HepG2 (cell line): ENCODE data around the gene PCDHGA7. TPM values are rescaled to one million over a fixed set of nuclear protein-coding genes. Genes with fewer than 3 reads are reported as not detected.
A peak's percentile ranks its signal among the peaks of the same experiment; 100 is the strongest.

Source experiments
- ATAC-seq: fragments of 200-7000 bp; cut with Tn5 transposase; 3 replicates; pipeline ENCODE4 v1.9.1; 2020; ENCODE audit warnings: mild to moderate bottlenecking, moderate library complexity
- BruUV-seq: library from RNA; stranded (reverse); fragments of 400-500 nt; replicated peaks from 2 replicates; lab custom pipeline; 2021; lab: Mats Ljungman, UMichigan
- CTCF ChIA-PET: fragments of 300-600 bp; formaldehyde crosslinking; extraction: SDS; loops from one replicate; lab custom pipeline; 2021; ENCODE audit warnings: low total read pairs, inconsistent platforms, low intra/inter-chr PET ratio; lab: Yijun Ruan, JAX
- POLR2A ChIA-PET: fragments of 350-600 bp; sonication (Branson Sonifier 250); formaldehyde crosslinking; loops from one replicate; lab custom pipeline; 2020; ENCODE audit warnings: antibody characterized with exemption, inconsistent platforms; lab: Yijun Ruan, JAX
- DNase-seq: peaks from one replicate; pipeline ENCODE4 v3.0.0-alpha.2; 2015; ENCODE audit warnings: low spot score
- FAIRE-seq: peaks from 3 replicates; lab custom pipeline; 2011; peaks lifted over from hg19 to GRCh38; lab: Jason Lieb, UNC
- H2AFZ ChIP-seq: one replicate; pipeline ENCODE4 v1.6.1; 2011; ENCODE audit warnings: low read length, inconsistent platforms
- H3K27ac ChIP-seq: fragments of 300-600 bp; 3 replicates; pipeline ENCODE4 v1.8.0; 2011; ENCODE audit warnings: mixed run types, mild to moderate bottlenecking, mixed read lengths, low read length, inconsistent platforms; ENCODE audit not compliant: insufficient read depth; ENCODE audit errors: extremely low read length
- H3K27me3 ChIP-seq, 2 experiments: fragments of 200-600 bp in 1 of 2; 2 replicates in 1 of 2; 3 replicates in 1 of 2; pipeline versions ENCODE4 v1.6.0 to v1.8.0; 2011; ENCODE audit warnings: low read length in 2 of 2, mild to moderate bottlenecking in 2 of 2, moderate library complexity in 2 of 2, inconsistent platforms in 1 of 2; ENCODE audit not compliant: insufficient read depth in 2 of 2, control insufficient read depth in 1 of 2
- H3K36me3 ChIP-seq, 2 experiments: fragments of 200-600 bp in 1 of 2; replicated peaks in 1 of 2; 2 replicates in 1 of 2; 3 replicates in 1 of 2; pipeline versions ENCODE4 v1.5.1 to v1.8.0; 2011; ENCODE audit warnings: low read length in 2 of 2, inconsistent platforms in 1 of 2; ENCODE audit not compliant: insufficient read depth in 2 of 2, control insufficient read depth in 1 of 2
- H3K4me1 ChIP-seq: 2 replicates; pipeline ENCODE4 v1.5.1; 2012; ENCODE audit warnings: low read length, inconsistent platforms; ENCODE audit not compliant: insufficient read depth
- H3K4me2 ChIP-seq: 2 replicates; pipeline ENCODE4 v1.6.0; 2011; ENCODE audit warnings: low read depth, low read length, inconsistent platforms
- H3K4me3 ChIP-seq, 3 experiments: fragments of 200-600 bp in 1 of 3; sonication (generic), shearing (Covaris generic) in 1 of 3; replicated peaks in 1 of 3; 2 replicates each; pipeline ENCODE4 v1.5.1; 2011 to 2016; ENCODE audit warnings: low read length in 3 of 3, inconsistent platforms in 2 of 3, low read depth in 2 of 3, mild to moderate bottlenecking in 2 of 3, control low read depth in 1 of 3, mixed read lengths in 1 of 3; ENCODE audit not compliant: insufficient read depth in 1 of 3
- H3K79me2 ChIP-seq: one replicate; pipeline ENCODE4 v1.6.1; 2011; ENCODE audit warnings: low read length, inconsistent platforms; ENCODE audit not compliant: insufficient read depth
- H3K9ac ChIP-seq: 2 replicates; pipeline ENCODE4 v1.6.0; 2011; ENCODE audit warnings: mild to moderate bottlenecking, low read depth, low read length, inconsistent platforms; ENCODE audit not compliant: insufficient read depth
- H3K9me3 ChIP-seq: 2 replicates; pipeline ENCODE4 v1.5.1; 2012; ENCODE audit warnings: mild to moderate bottlenecking, low read length
- H4K20me1 ChIP-seq: 2 replicates; pipeline ENCODE4 v1.6.0; 2011; ENCODE audit warnings: inconsistent platforms, mild to moderate bottlenecking, low read length, moderate library complexity; ENCODE audit not compliant: insufficient read depth
- ELF3 ChIP-seq: IDR thresholded peaks from 2 replicates; pipeline ENCODE4 v1.6.1; 2016; ENCODE audit warnings: missing genetic modification reagents, missing compliant biosample characterization
- KIAA2018 ChIP-seq: sonication (generic); formaldehyde crosslinking; IDR thresholded peaks from 2 replicates; pipeline ENCODE4 v1.5.0; 2020; ENCODE audit warnings: mild to moderate bottlenecking, missing genetic modification reagents, borderline replicate concordance
- SMC3 ChIP-seq: IDR thresholded peaks from 2 replicates; pipeline ENCODE4 v1.6.1; 2011; ENCODE audit warnings: low read length, improper control_type of control experiment
- ZHX2 ChIP-seq, 2 experiments: sonication (generic) in 1 of 2; formaldehyde crosslinking in 1 of 2; IDR thresholded peaks; 2 replicates each; pipeline versions ENCODE4 v1.6.1 to v1.9.0; 2014 to 2022; ENCODE audit warnings: antibody characterized with exemption in 1 of 2, borderline replicate concordance in 1 of 2, inconsistent platforms in 1 of 2, low read depth in 1 of 2, missing genetic modification reagents in 1 of 2
- ZNF33A ChIP-seq: sonication (generic); formaldehyde crosslinking; IDR thresholded peaks from 2 replicates; pipeline ENCODE4 v1.5.1; 2020; ENCODE audit warnings: missing genetic modification reagents, mild to moderate bottlenecking, moderate library complexity, borderline replicate concordance
- ZSCAN31 ChIP-seq: sonication (generic); formaldehyde crosslinking; IDR thresholded peaks from 2 replicates; pipeline ENCODE4 v1.5.0; 2020; ENCODE audit warnings: low read depth, mild to moderate bottlenecking, missing genetic modification reagents
- WGBS: methylation state at CpG from one replicate; pipeline ENCODE4 v1.1.6; 2017; ENCODE audit warnings: low lambda C conversion rate; 5-methylcytosine and 5-hydroxymethylcytosine counted together
- in situ Hi-C: cut with HindIII; loops from 2 replicates; pipeline ENCODE4 v1.10.0; 2017; ENCODE audit warnings: low pct_unique_long_range_greater_than_20kb; ENCODE audit not compliant: extremely low pct_ligation_motif_present
- intact Hi-C: fragments of 100-400 bp; cut with micrococcal nuclease; formaldehyde crosslinking; loops from one replicate; pipeline ENCODE4 v1.10.0; 2022; ENCODE audit not compliant: unreplicated experiment
- polyA plus RNA-seq, 8 experiments: library from polyadenylated mRNA; depleted of rRNA in 3 of 8; stranded (reverse) in 7 of 8; unstranded in 1 of 8; fragments of >200 nt; fragmentation: Illumina TruSeq in 4 of 8; extraction: Trizol in 4 of 8; gene quantifications; 2 replicates each; pipeline versions ENCODE4 v1.2.1 to v1.2.3, GENCODE V29; 2011 to 2016; ENCODE audit warnings: low read depth in 4 of 8, missing spikeins in 1 of 8, mixed read lengths in 1 of 8; ENCODE audit not compliant: insufficient read depth in 1 of 8
- total RNA-seq, 5 experiments: library from RNA; depleted of rRNA; stranded (reverse); fragments of >200 nt; fragmentation: Illumina TruSeq; extraction: Trizol; gene quantifications; 2 replicates each; pipeline ENCODE4 v1.2.3, GENCODE V29; 2016; ENCODE audit warnings: low read depth in 1 of 5

PCDHGA7 gene
- total and polyA plus RNA-seq, 2 of the 13 experiments (the other 11 are each of a cell fraction or from before 2014, with no cell fraction given): 0.11 to 0.31 TPM

GRCh38 chr5:141359790-141360426 lies 22.6 kb upstream of the PCDHGA7 start, which contains the start of gene PCDHGB2:
PCDHGB2 (plus strand) TSS chr5:141359994; CDS start chr5:141360136, 142 bp downstream.
- 41% methylated on average over 23 of the region's 24 CpGs for WGBS
- H2AFZ ChIP-seq: peak within 1 kb of the TSS; percentile 48
- ChIA-PET CTCF (interaction anchor here (1.6 to 1.8 kb wide), 3 partner anchors 165 to 204 kb away, joined by 5 to 10 read pairs (median 7); no protein-coding TSS in a partner anchor), POLR2A (interaction anchor here (0.8 kb wide), 1 partner anchor 204 kb away, joined by 4 read pairs; no protein-coding TSS in a partner anchor)
- FAIRE-seq: no peak
- no peak within 1 kb of the TSS for H3K27ac ChIP-seq
- TSS peak; percentile 64 for BruUV-seq
- H4K20me1 ChIP-seq: no peaks in the 10 kb centered on the region
- H3K27me3 ChIP-seq: no peaks in the 10 kb centered on the region
- peak within 1 kb of the TSS; percentile 17 to 63 (median 50); a peak in 5 of 6 replicates for H3K4me3 ChIP-seq
- peak; percentile 78 for ATAC-seq
- DNase-seq: peak; percentile 48
- in situ Hi-C loops: loop anchor here (10.0 kb wide), 1 partner anchor 165 kb away; no protein-coding TSS in a partner anchor
- peak within 1 kb of the TSS; percentile 44 for H3K9ac ChIP-seq
- intact Hi-C loops: loop anchor here (2.0 to 10.0 kb wide), 2 partner anchors 165 to 205 kb away; no protein-coding TSS in a partner anchor
- H3K9me3 ChIP-seq: peaks cover 47% of the 10 kb centered on the region
- H3K4me1 ChIP-seq: no peaks in the 10 kb centered on the region
- H3K4me2 ChIP-seq: peak within 1 kb of the TSS; percentile 31
- no peaks in the 10 kb centered on the region for H3K79me2 ChIP-seq
- H3K36me3 ChIP-seq: no peaks in the 10 kb centered on the region
- TF ChIP-seq ELF3 (CRISPR knock-in tag) (peak; percentile 27; the same call in 1 of the 2 replicates), KIAA2018 (no peak), ZHX2 (IDR thresholded peaks at IDR 0.05; ENCODE audit: low read depth) (no peak), ZHX2 (CRISPR knock-in tag; IDR thresholded peaks at IDR 0.05; ENCODE audit: borderline replicate concordance) (no peak), SMC3 (peak; percentile 32; the same call in 1 of the 2 replicates), ZNF33A (CRISPR knock-in tag) (no peak), ZSCAN31 (no peak)
